Adipose tissue (tissue), 3 donors: ENCODE data around the gene CBY1. TPM values are rescaled to one million over a fixed set of nuclear protein-coding genes. Genes with fewer than 3 reads are reported as not detected.
"Not testable (repeated sequence)": the region's sequence is repeated elsewhere in the genome, so short reads cannot be mapped to it uniquely, and the experiment has no call there.

Experiments
- H3K27ac ChIP-seq: one replicate; pipeline ENCODE4 v1.5.1; 2013; ENCODE audit warnings: low read depth, low read length
- WGBS, 3 donors: extraction: QIAGEN DNeasy Blood & Tissue Kit; methylation state at CpG; one replicate each; pipeline ENCODE4 v1.1.7; 2013; 5-methylcytosine and 5-hydroxymethylcytosine counted together
- polyA plus RNA-seq, 3 donors: library from polyadenylated mRNA; stranded (reverse); fragments of 200-250 nt; gene quantifications; one replicate each; pipeline ENCODE4 v1.2.3, GENCODE V29; 2013
- donor health status: healthy with polysubstance abuse.
- donor health status: Bipolar disorder and iron deficiency.
- donor health status: healthy.

The CBY1 gene
- polyA plus RNA-seq, 3 donors, result 22.8 to 69.5 (median 23.6) TPM

- WGBS, 3 donors, result 94 to 95% (median 95%) methylated on average over 12 to 13 of the region's 13 CpGs
- no peak overlapping the region for H3K27ac ChIP-seq
Observed at GRCh38 chr22:38641476-38642040, 14.9 kb upstream of the CBY1 start.

GRCh38 chr22:38644245-38644644, 12.2 kb upstream of the CBY1 start:
- 92 to 96% (median 95%) methylated on average over 4 to 5 of the region's 5 CpGs for WGBS, 3 donors
- H3K27ac ChIP-seq, result not testable (repeated sequence)

GRCh38 chr22:38645430-38645829, 11.0 kb upstream of the CBY1 start:
- 90 to 95% (median 92%) methylated on average over 6 of the region's 6 CpGs for WGBS, 3 donors
- H3K27ac ChIP-seq, result no peak overlapping the region

GRCh38 chr22:38649841-38650522, 6.5 kb upstream of the CBY1 start:
- 71 to 84% (median 79%) methylated on average over 5 of the region's 5 CpGs for WGBS, 3 donors
- H3K27ac ChIP-seq, result no peak overlapping the region

GRCh38 chr22:38652859-38653258, 3.6 kb upstream of the CBY1 start:
- no peak overlapping the region for H3K27ac ChIP-seq

GRCh38 chr22:38653741-38654140, 2.7 kb upstream of the CBY1 start:
- no peak overlapping the region for H3K27ac ChIP-seq
- WGBS, 3 donors, result 97% methylated on average over 8 of the region's 8 CpGs

GRCh38 chr22:38655519-38656255, 751 bp upstream of the CBY1 start:
- WGBS, 3 donors, result 8% methylated on average over 22 of the region's 22 CpGs
- H3K27ac ChIP-seq, result no peak overlapping the region

- 5 to 12% (median 9%) methylated on average over 16 of the region's 16 CpGs for WGBS, 3 donors
- H3K27ac ChIP-seq, result no peak overlapping the region
Observed at GRCh38 chr22:38657045-38657909, 839 bp downstream of the CBY1 start.

- no peak overlapping the region for H3K27ac ChIP-seq
- 76 to 85% (median 82%) methylated on average over 5 of the region's 5 CpGs for WGBS, 3 donors
Observed at GRCh38 chr22:38674888-38675287, 18.4 kb downstream of the CBY1 start.

- 95 to 96% (median 96%) methylated on average over 3 of the region's 3 CpGs for WGBS, 3 donors
- no peak overlapping the region for H3K27ac ChIP-seq
Observed at GRCh38 chr22:38675833-38676232, 19.4 kb downstream of the CBY1 start.

GRCh38 chr22:38681582-38682335, 25.3 kb downstream of the CBY1 start, which contains the start of gene TOMM22:
TSS of gene TOMM22 (plus strand) at chr22:38681957. CDS start at chr22:38681979, 22 bp downstream.
- WGBS, 3 donors, result 0 to 1% (median 0%) methylated on average over 56 to 60 of the region's 60 CpGs
- H3K27ac ChIP-seq, result no peak within 1 kb of the TSS

GRCh38 chr22:38684895-38685294, 28.5 kb downstream of the CBY1 start:
- WGBS, 3 donors, result 91 to 94% (median 92%) methylated on average over 9 of the region's 9 CpGs
- H3K27ac ChIP-seq, result no peak overlapping the region

- H3K27ac ChIP-seq, result no peak overlapping the region
- WGBS, 3 donors, result 92 to 93% (median 93%) methylated on average over 1 of the region's 1 CpG
Observed at GRCh38 chr22:38685761-38686160, 29.3 kb downstream of the CBY1 start.

GRCh38 chr22:38689651-38690050, 33.2 kb downstream of the CBY1 start:
- no peak overlapping the region for H3K27ac ChIP-seq
- 45 to 70% (median 57%) methylated on average over 1 of the region's 1 CpG for WGBS, 3 donors

GRCh38 chr22:38694049-38694448, 37.6 kb downstream of the CBY1 start:
- H3K27ac ChIP-seq, result no peak overlapping the region
- 69 to 90% (median 70%) methylated on average over 2 of the region's 2 CpGs for WGBS, 3 donors

GRCh38 chr22:38694940-38695339, 38.5 kb downstream of the CBY1 start:
- WGBS, 3 donors, result 73 to 77% (median 75%) methylated on average over 3 of the region's 3 CpGs
- H3K27ac ChIP-seq, result no peak overlapping the region

- 33 to 36% (median 34%) methylated on average over 3 of the region's 3 CpGs for WGBS, 3 donors
- no peak overlapping the region for H3K27ac ChIP-seq
Observed at GRCh38 chr22:38696606-38697424, 40.4 kb downstream of the CBY1 start.
